AML-193 (cell line): ENCODE measurements around the gene FAM162A.

ENCODE experiments used
- DNase-seq, 2 experiments: peaks; one replicate each; lab custom pipeline; 2025; lab: John Stamatoyannopoulos, UW

FAM162A gene

DNA sequence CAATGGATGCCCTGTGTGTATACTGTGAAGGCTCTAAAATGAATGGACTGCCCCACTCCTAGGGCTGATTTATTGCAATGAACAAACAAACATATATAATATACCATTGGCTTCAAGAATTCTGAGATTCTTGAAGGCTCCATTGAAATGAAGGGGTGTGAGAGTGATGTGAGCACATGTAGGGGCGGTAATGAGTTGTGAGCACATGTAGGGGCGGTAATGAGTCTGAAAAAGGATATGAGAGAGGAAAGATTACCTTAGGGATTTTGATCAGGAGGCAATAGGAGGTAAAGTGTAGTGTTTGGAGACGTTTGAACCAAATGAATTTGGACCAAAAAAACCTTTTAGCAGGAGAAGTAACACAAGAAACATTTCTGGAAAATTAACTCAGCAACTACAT, 3.7 kb downstream of the FAM162A start:
- no peak for DNase-seq

DNA sequence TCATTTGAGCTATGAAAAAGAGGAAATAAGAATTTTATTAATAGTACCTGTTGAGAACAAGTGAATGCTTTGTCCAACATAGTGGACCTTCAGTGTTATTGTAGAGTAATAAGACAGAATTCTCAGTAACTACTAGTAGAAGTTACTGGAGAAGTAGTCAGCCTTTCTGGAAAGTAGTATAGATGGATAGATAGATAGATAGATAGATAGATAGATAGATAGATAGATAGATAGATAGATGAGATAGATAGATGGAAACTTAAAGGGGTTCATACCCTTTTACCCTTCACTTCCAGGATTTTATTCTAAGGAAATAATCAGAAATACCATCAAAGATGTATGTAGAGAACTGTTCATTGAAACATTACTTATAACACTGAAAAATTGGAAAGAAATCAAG, 5.2 kb downstream of the FAM162A start:
- DNase-seq: no peak

DNA sequence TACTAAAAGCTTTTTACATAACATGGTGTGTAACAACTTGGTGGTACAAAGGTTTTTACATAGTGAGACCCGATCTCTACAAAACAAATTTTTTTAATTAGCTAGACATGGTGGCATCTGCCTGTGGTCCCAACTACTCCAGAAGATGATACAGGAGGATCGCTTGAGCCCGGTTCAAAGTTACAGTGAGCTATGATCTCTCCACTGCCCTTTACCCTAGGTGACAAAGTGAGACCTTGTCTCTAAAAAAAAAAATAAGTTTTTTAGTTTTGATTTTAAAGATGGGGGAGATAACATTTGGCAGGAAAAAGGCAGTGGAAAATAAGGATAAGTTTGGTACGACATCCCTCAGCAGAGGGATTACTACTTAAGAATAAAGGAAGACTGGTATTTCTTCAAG, 5.9 kb downstream of the FAM162A start:
- DNase-seq: no peak

DNA sequence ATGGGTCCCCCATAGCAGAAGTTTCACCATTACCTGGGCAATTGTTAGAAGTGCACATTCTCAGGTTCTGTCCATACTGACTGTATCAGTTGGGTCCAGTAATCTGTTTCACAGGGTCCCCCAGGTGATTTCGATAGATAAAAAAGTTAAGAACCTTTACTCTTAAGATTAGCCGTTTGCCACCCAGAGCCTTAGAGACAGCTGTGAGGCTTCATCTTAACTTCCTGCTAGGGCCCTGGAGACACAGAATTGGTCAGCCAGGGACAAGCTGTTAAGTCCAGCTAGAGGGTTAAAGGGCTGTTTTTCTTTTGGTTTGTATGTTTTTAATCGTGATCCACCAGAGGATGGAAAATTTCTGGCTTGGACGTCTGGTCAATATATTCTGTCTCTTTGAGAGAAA, 6.7 kb downstream of the FAM162A start:
- no peak for DNase-seq

DNA sequence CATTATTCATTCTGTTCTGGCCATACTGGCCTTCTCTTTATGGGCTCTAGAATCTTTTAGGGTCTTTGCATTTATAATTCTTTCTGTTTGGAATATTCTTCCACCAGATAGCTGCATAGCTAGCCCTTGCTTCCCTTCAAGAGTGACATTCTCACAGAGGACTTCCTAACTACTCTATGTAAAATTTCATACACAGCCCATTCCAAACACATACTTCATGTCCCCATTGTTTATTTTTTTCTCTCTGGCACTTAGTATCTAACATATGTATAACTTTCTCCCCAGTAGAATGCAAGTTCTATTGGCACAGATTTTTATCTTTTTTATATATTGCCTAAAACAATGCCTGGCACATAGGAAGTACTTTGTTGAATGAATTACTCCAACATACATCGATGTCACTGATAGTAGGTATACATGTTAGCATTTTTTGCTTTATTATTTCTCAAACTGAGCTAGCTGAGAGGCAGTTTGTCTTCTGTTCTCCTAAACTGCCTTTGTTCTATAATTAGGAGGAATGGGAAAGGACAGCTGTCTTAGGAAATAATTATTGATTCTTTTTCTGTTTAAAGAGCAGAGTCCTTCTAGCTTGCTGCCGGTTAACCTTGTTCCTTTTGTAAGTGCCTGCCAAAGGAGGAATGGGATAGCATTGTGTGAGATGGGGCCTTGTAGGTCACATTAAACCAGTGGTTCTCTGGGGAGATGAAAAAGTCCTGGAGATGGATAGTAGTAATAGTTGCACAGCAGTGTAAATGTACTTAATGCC, 7.9 kb downstream of the FAM162A start:
- DNase-seq: no peak

DNA sequence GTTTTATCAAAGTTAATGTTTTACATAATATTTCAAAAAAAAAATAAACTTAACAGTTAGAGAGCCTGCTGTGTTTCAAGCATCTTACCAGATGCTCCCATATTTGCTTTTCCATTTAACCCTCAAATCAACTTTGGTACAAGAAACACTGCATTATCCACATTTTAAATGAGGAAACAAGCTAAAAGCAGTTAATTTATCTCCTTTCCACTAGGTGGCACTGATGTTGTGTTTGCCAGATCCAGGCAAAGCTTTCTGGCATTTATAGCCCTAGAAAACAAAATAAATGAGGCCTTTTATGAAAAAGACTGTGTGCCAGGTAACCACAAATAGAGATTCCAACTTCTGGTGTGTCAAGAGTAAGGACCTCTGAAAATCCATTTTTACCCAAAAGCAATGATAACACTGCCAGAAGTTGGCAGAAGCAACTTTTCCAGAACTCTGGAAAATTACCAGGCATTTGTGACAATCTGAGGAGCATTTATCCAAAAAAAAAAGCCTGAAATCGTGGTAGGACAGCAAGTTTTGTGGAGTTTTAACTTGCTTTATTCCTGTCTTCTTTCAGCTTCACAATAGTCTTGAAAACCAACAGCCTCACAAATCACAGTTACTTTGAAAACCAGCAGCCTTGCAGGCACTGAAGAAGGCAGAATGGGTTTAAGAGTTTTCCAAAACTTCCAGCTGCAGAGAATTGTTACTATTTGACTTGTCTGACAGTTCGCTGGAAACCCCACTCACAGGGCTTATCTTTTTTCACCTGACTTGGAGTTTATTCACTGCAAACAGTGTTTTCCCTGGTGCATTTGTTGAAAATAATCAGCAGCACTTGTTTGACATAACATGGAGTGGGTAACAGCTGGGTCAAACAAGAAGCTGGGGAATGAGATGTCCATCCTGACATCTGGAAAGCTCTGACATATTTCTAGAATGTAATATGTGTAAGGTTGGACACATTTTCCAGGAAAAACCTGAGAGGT, 9.2 kb downstream of the FAM162A start:
- DNase-seq: peak; percentile 88 to 90

DNA sequence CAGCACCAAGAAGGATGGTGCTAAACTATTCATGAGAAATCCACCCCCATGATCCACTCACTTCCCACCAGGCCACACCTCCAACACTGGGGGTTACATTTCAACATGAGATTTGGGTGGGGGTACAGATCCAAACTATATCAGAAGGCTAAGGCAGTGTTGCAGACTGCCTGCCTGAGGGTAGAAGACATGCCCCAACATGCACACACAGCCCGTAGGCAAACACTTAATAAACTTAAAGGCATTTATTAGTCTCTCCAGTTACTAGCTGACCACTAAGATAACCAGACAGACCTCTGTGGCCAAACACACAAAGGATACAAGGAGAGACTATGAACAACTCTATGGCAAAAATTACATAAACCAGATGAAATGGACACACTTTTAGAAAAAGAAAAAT, 10.2 kb downstream of the FAM162A start:
- DNase-seq: no peak

DNA sequence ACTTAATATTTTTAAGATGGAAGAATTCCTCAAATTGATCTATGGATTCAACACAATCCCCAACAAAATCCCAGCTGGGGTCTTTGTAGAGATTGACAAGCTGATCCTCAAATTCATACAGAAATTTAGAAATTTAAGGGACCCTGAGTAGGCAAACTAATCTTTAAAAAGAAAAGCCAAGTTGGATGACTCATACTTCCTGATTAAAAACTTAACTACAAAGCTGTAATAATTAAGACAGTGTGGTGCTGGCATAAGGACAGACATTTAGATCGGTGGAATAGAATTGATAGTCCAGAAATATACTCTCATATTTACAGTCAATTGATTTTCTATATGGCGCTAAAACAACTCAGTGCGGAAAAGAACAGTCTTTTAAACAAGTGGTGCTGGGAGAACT, 11.6 kb downstream of the FAM162A start:
- peak; percentile 15 to 19 for DNase-seq

DNA sequence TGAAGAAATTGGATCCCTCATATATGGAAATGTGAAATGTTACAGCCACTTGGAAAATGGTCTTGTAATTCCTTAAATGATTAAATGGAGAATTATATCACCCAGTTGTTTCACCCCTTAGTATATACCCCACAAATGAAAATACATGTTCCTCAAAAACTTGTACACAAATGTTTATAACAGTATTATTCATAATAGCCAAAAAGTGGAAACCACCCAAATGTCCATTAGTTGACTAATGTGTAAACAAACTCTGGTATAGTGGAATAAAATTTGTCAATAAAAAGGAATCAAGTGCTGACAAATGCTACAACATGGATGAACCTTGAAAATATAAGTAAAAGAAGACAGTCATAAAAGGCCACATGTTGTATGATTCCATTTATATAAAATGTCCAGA, 12.5 kb downstream of the FAM162A start:
- DNase-seq: no peak

DNA sequence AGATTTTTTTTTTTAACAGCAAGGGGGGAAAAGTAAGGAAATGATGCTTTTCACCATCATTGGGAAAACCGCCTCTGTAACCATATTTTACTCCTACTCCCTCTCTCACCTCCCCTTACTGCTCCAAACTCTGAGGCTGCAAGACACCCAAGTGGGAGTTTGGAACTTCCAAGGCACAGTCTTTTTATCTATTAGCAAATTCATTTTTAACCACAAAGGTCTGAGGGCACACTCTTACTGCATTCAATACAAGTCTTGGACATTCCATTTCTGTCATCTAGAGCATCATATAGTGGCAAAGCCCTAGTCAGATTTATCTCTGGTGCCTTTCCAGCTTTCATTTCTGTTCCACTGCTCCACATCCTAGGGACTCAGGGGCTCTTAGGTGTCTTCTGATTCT, 13.2 kb downstream of the FAM162A start:
- DNase-seq: no peak

DNA sequence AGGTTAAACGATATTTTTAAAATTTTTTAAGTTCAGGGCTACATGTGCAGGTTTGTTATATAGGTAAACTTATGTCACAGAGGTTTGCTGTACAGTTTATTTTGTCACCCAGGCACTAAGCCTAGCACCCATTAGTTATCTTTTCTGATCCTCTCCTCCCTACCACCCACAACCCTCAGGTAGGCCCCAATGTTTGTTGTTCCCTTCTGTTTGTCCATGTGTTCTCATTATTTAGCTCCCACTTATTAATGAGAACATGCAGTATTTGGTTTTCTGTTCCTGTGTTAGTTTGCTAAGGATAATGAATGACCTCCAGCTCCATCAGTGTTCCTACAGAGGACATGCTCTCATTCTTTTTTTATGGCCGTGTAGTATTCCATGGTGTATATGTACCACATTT, 14.9 kb downstream of the FAM162A start:
- DNase-seq: no peak

DNA sequence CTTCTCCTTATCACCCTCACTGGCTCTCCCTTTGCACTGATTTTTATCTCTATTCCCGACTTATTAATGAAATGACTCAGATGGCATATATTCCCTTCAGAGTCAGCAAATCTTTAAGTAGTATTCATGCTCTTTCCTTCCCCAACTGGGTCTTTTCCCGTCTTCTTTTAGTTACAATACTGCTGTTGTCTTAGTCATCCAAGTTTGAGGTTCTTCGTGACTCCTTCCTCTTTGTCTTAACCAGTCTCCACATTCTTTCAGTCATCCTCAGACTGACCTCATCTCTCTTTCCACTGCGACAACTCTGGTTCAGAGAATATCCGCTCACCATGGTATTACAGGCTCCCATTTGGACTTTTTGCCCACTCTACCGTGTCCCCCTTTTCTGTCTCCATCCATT, 19.5 kb downstream of the FAM162A start:
- no peak for DNase-seq

DNA sequence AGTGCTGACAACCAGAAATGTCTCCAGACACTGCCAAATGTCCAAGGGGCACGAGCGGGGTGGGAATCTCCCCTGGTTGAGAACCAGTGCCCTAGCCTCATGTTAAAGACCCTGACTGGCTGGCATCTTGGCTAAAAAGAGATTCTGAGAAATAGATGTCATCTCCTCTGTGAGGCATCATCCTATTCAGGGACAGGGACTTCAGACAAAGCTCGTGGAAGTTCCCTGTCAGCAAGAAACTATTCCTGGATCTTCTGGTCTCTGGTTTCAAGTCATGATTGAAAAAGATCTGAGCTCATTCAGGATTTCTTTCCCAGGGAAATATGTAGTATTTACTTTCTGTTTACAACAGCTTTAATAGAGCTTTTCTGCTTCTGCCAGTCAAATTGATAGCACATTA, 21.0 kb downstream of the FAM162A start:
- DNase-seq: no peak

DNA sequence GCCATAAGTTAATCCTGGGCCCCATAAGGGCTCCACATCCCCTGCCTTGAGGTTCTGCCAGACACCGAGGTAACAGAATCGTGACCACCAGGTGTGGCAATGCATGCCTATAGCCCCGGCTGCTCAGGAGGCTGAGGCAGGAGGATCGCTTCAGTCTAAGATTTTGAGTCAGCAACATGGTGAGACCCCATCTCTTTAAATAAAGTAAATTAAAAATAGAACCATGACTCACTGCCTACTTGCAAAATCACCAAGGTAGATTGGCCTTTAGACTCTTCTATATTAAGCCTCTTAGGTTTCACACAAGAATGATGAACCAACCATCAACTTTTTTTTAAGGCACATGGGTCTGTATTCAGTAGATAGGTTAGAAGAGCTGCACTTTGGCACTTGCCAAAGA, 22.2 kb downstream of the FAM162A start:
- no peak for DNase-seq

DNA sequence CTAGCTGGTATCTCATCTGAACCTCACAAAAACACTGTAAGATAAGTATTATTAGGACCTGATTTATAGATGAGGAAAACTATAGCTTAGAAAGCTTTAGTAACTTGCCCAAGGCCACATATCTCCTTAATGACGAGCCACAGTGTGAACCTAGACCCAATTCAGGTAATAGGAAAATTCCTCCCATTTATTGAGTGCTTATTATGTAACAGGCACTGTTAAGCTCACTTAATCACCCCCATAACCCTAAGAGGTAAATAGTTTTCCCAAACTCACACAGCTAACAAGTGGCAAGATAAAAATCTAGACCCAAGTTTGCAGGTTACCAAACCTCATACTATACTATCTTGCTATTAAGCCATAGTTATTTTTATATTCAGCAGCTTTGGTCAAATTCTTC, 24.0 kb downstream of the FAM162A start:
- no peak for DNase-seq

DNA sequence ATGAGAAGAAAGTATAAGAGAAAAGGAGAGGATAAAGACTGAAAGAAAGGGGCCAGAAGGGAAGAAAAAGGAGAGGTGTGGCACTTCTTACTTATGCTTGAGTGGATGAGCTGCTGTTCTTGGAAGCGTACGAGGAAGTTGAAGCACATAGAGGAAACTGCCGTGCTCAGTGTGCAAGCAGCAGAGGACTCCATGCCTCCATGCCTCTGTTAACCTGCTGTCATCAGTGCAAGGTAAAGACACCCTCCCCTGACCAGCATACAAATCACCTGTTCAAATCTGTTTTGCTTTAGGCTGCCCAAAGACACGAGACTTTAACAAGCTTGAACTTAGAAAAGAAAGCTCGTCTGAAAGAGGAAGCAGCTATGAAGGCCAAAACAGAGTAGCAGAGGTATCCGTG, 25.5 kb downstream of the FAM162A start:
- no peak for DNase-seq

DNA sequence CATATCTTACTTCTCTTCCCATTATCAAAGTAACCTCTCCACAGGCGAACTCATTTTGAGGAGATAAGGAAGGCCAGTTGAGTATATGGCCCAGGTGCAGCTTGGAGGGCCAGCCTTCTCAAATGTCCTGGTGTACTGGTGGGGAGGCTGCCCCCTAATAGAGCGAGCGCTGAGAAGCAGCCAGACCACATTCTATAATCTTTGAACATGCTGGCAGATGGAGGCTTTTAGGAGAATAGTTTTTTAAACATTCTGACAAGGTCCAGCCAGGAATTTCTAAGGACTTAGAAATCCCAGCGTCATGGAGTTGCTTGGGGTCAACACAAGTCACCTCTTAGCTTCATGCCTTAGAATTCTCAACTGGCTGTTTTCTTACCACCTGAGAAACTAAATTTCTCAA, 26.1 kb downstream of the FAM162A start:
- DNase-seq: no peak

DNA sequence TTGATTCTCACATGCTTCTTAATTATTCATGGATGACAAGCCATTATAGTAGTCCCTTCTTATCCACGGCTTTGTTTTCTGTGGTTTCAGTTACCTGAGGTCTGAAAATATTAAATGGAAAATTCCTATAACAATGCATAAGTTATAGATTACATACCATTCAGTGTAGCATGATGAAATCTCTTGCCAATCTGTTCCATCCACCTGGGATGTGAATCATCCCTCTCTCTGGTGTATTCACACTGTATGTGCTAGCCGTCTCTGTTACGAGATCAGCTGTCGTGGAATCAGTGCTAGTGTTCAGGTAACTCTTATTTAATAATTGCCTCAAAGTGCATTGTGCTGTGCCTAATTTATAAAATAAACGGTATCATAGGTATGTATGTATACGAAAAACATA, 26.7 kb downstream of the FAM162A start:
- DNase-seq: no peak

DNA sequence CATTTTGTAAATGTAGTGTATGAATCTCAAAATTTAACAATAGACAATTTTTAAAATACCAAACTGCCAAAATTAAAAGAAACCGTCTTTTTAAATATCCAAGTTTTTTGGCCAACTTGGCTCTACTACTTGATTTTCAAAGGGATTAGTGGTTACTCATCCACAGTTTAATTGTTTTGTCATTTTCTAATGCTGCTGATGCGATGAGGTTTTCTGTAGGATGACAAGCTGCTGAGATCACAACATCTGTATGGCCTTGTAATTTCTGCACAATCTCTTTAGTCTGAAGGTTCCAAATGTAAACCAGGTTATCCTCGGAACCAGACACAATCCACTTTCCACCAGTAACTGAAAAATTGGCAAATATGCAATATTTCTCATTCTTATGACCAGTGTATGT, 30.4 kb downstream of the FAM162A start:
- no peak for DNase-seq

DNA sequence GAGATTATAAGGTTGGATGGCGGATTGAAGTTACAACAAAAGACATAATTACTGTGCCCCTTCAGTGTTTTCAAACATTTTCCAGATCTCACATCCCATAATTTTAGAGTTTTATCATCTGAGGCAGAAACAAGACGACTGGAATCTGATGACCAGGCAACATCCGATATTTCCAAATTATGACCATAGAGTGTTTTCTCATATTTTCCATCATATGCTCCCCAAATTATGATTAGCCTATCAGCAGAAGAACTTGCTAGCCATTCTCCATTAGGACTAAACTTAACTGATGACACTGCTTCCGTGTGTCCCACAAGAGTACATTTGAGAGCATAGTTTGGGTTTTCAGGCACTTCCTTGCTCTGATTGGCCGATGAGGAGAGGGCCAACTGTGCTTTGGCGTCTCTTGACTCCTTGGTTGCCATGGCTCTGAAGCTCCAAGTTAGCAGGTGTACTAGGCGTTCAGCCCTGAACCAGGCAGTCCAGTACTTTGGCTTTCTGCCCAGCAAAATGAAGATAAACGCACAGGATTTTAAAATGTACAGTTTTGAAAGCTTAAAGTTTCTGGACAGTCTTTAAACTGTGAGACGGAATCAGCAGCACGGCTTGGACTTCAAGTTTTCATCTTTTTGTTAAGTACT, 31.2 kb downstream of the FAM162A start:
- DNase-seq: no peak

DNA sequence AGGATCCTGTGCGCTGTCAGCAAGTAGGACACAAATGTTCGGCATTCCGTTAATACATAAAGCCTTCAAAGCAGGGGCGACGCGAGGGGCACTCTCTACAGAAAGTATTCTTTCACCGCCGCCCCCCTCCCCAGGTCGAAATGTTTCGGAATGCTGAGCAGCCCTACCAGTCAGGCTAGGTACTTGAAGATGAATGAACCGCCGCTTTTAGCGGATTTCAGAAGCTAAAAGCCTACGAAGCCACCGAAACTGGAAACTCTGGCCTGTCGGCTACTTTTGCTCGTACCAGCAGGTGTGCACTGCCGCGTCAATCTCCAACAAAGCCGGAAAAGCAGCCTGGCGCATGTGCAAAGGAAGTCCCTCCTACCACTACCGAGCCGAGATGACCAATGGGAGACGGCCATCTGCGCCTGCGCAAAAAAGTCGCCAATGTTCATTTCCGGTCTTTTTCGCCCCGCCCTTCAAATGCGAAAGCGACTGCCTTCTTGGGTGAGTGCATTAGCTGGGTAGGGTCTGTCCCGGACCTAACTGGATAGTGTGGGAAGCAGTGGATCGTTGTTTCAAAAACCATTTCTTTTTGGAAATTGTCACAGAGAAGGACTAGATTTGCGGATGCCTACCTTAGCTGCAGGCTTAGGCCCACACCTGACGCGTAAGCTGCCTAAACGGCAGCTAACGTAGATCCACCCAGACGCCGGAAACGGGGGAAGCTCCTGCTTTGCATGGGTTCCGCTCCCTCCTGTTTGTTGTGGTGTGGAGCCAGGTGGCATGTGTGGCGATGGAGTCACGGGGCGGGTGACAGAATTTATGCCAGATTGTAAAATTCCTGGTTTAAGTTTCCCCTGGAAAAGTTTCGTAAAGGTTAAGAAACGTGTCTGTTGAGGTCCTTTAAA, 32.0 kb downstream of the FAM162A start, which contains the start of gene WDR5B:
WDR5B (minus strand) TSS at position 301 of the 893 bp plus-strand sequence. CDS start 534 bp downstream, outside the sequence.
- DNase-seq: no peak

DNA sequence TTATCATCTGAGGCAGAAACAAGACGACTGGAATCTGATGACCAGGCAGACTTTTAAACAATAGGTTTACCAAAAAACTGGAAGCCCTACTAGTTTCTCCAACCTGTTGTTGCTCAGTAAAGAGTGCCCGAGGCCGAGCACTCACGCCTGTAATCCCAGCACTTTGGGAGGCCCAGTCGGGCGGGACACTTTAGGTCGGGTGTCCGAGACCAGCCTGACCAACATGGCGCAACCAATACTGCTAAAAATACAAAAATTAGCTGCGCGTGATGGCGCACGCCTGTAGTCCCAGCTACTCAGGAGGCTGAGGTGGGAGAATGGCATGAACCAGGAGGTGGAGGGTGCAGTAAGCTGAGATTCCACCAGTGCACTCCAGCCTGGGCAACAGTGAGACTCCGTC, 33.0 kb downstream of the FAM162A start:
- no peak for DNase-seq
